Astrocyte (in vitro differentiated cells and primary cell): ENCODE data around the gene TRMT44.

Source experiments
- EZH2 ChIP-seq: IDR thresholded peaks from 2 replicates; pipeline ENCODE4 v1.6.1; 2012; ENCODE audit warnings: mild to moderate bottlenecking, low read length, inconsistent platforms; ENCODE audit not compliant: insufficient read depth
- TF ChIP-seq, protein P1 (sequence below): IDR thresholded peaks from 2 replicates; pipeline ENCODE4 v1.5.1; 2011; ENCODE audit warnings: low read depth, mild to moderate bottlenecking, inconsistent platforms, low read length, moderate library complexity; ENCODE audit not compliant: insufficient read depth

DNA sequence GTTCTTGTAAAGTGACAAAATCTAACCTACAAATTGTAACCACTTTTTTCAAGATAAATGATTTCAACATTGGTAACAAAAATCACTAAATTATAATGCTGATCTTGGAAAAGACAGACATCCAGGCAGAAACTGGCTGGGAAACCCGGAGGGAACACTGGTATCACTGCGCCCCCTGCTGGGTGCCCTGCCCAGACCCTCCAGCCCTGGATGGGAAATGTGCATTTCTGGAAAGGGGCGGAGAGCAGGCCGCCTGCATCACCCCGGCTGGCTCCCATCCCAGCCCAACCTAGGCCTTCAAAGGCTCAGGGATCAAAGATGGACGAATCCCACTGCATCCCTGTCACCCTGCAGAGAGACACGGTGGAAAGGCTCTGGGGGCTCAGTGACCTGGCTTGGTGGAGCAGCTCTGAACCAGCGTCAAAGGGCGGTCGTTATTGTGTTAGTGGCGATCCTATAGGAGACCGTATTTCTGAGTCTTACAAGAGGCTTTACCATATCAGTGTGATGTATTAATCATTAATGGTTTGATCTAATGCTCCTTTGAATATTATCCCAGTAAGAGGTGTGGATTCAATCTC is 37.3 kb upstream of the TRMT44 start:
- TF ChIP-seq, protein P1, sequence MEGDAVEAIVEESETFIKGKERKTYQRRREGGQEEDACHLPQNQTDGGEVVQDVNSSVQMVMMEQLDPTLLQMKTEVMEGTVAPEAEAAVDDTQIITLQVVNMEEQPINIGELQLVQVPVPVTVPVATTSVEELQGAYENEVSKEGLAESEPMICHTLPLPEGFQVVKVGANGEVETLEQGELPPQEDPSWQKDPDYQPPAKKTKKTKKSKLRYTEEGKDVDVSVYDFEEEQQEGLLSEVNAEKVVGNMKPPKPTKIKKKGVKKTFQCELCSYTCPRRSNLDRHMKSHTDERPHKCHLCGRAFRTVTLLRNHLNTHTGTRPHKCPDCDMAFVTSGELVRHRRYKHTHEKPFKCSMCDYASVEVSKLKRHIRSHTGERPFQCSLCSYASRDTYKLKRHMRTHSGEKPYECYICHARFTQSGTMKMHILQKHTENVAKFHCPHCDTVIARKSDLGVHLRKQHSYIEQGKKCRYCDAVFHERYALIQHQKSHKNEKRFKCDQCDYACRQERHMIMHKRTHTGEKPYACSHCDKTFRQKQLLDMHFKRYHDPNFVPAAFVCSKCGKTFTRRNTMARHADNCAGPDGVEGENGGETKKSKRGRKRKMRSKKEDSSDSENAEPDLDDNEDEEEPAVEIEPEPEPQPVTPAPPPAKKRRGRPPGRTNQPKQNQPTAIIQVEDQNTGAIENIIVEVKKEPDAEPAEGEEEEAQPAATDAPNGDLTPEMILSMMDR: peak; percentile 86
- no peak for TF ChIP-seq EZH2
